GM20000 (cell line): ENCODE results near the gene DIS3L.
A peak's percentile ranks its signal among the peaks of the same experiment; 100 is the strongest.
"Not testable (repeated sequence)": the region's sequence is repeated elsewhere in the genome, so short reads cannot be mapped to it uniquely, and the experiment has no call there.

Experiments
- DNase-seq: peaks from one replicate; pipeline ENCODE4 v3.0.0; 2012; ENCODE audit warnings: low spot score
- CTCF ChIP-seq: IDR thresholded peaks from 2 replicates; pipeline ENCODE4 v1.5.1; 2012; ENCODE audit warnings: mild to moderate bottlenecking, control low read depth; ENCODE audit errors: extremely low read depth, missing control alignments

Gene DIS3L

GRCh38 chr15:66362776-66363175 is 69.4 kb downstream of the DIS3L start:
- TF ChIP-seq CTCF: no peak
- DNase-seq: no peak

- no peak for DNase-seq
- no peak for TF ChIP-seq CTCF
Observed at GRCh38 chr15:66364944-66365528, 71.7 kb downstream of the DIS3L start.

- DNase-seq: peak; percentile 52
- no peak for TF ChIP-seq CTCF
Observed at GRCh38 chr15:66369773-66370651, 76.6 kb downstream of the DIS3L start.

GRCh38 chr15:66374179-66374578 is 80.8 kb downstream of the DIS3L start:
- no peak for TF ChIP-seq CTCF
- no peak for DNase-seq

GRCh38 chr15:66378814-66379430 is 85.6 kb downstream of the DIS3L start:
- no peak for DNase-seq
- no peak for TF ChIP-seq CTCF

- DNase-seq: not testable (repeated sequence)
Observed at GRCh38 chr15:66381376-66381775, 88.0 kb downstream of the DIS3L start.
